Testis (tissue), 2 donors: ENCODE data around the gene SLC25A34.

Experiments used
- CTCF ChIP-seq, 3 experiments: fragments of 450-650 bp in 2 of 3; fragments of 200-600 bp in 1 of 3; sonication (generic) in 1 of 3; IDR thresholded peaks; one replicate each; pipeline ENCODE4 v1.5.1; 2016 to 2019; ENCODE audit warnings: antibody characterized with exemption in 3 of 3, mild to moderate bottlenecking in 2 of 3, moderate library complexity in 1 of 3
- POLR2A ChIP-seq: fragments of 450-650 bp; IDR thresholded peaks from one replicate; pipeline ENCODE4 v1.6.1; 2017; ENCODE audit warnings: antibody characterized with exemption, mild to moderate bottlenecking, moderate library complexity

GRCh38 chr1:15765495-15766194 lies 29.6 kb downstream of the SLC25A34 start:
- TF ChIP-seq POLR2A (no peak), CTCF (IDR thresholded peaks at IDR 0.05) (no peak)
